Measurements from ENCODE around the gene RNF167. TPM values are rescaled to one million over a fixed set of nuclear protein-coding genes. Genes with fewer than 3 reads are reported as not detected.

The RNF167 gene
- polyA plus RNA-seq, 1 donor (not counting 4 experiments of a cell fraction or from before 2014, with no cell fraction given): 101 TPM

DNA sequence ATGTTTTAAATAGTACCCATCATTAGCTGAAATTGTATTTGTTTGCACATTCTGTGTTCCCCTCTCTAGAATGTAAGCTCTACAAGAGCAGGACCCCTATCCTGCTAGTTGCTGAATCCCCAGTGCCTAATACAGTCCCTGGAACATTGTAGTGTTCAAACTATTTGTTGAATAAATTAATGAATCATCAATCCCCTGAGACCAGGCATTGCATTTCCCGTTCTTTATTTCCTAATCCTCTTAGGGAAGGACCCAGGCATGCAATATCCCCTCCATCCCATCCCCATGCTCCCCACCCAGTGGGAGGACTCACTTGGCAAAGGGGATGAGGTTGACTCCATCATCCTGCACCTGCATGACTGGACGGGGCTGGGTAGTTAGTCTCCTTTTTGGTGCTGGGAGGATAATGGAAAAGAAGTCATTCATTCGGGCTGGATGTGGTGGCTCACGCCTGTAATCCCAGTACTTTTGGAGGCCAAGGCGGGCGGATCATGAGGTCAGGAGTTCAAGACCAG is 54.1 kb downstream of the RNF167 start:
- no peak overlapping the region for H3K4me2 ChIP-seq (ENCODE audit: control insufficient read depth, extremely low read depth, insufficient read depth, low read depth, low read length)
- peaks cover 1 to 6% of the 10 kb centered on the region in 2 experiments for H3K36me3 ChIP-seq (ENCODE audit: control insufficient read depth in 2 of 2, extremely low read depth in 1 of 2, insufficient read depth in 2 of 2, low read length in 2 of 2)
- H3K4me1 ChIP-seq (ENCODE audit: control insufficient read depth, extremely low read depth, insufficient read depth, low read length): peaks cover 7% of the 10 kb centered on the region
- DNase-seq (ENCODE audit: low read depth, low spot score) (no peak), FAIRE-seq (no peak)
- H3K4me3 ChIP-seq (ENCODE audit: control insufficient read depth in 2 of 3, extremely low read depth in 1 of 3, insufficient read depth in 2 of 3, low read depth in 1 of 3, low read length in 3 of 3): no peak overlapping the region
- peaks cover under 1% of the 10 kb centered on the region for H4K20me1 ChIP-seq (ENCODE audit: control insufficient read depth, extremely low read depth, insufficient read depth, low read length)
- peaks cover 13% of the 10 kb centered on the region for H3K79me2 ChIP-seq (ENCODE audit: control insufficient read depth, insufficient read depth, low read length)
- dilution Hi-C loops (cut with MboI; ENCODE audit: extremely low pct_ligation_motif_present, low sequenced_read_pairs): no loop called here
- no peak overlapping the region for H3K9ac ChIP-seq (ENCODE audit: control insufficient read depth, extremely low read depth, insufficient read depth, low read length)
- TF ChIP-seq, protein P1, sequence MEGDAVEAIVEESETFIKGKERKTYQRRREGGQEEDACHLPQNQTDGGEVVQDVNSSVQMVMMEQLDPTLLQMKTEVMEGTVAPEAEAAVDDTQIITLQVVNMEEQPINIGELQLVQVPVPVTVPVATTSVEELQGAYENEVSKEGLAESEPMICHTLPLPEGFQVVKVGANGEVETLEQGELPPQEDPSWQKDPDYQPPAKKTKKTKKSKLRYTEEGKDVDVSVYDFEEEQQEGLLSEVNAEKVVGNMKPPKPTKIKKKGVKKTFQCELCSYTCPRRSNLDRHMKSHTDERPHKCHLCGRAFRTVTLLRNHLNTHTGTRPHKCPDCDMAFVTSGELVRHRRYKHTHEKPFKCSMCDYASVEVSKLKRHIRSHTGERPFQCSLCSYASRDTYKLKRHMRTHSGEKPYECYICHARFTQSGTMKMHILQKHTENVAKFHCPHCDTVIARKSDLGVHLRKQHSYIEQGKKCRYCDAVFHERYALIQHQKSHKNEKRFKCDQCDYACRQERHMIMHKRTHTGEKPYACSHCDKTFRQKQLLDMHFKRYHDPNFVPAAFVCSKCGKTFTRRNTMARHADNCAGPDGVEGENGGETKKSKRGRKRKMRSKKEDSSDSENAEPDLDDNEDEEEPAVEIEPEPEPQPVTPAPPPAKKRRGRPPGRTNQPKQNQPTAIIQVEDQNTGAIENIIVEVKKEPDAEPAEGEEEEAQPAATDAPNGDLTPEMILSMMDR (optimal IDR thresholded peaks at IDR 0.05 in 1 of 3, IDR thresholded peaks at IDR 0.05 in 1 of 3, conservative IDR thresholded peaks at IDR 0.05 in 1 of 3; ENCODE audit: extremely low read depth in 1 of 3, insufficient read depth in 2 of 3, low read length in 3 of 3): no peak
- no peak for TF ChIP-seq EZH2 (IDR thresholded peaks at IDR 0.05; ENCODE audit: low read length)
- no peaks in the 10 kb centered on the region for H3K9me1 ChIP-seq (ENCODE audit: control insufficient read depth, extremely low read depth, insufficient read depth, low read length)
- H3K27me3 ChIP-seq (ENCODE audit: control insufficient read depth, extremely low read depth, insufficient read depth, low read length): no peaks in the 10 kb centered on the region
- no peaks in the 10 kb centered on the region for H3K9me3 ChIP-seq (ENCODE audit: control insufficient read depth, low read depth, low read length)
- no peak overlapping the region for H3K27ac ChIP-seq (ENCODE audit: control insufficient read depth, insufficient read depth, low read length)
- H2AFZ ChIP-seq (ENCODE audit: control insufficient read depth, low read length): no peak overlapping the region

Small RNAs within 50 kb of the gene (small RNA-seq; reads per million reads assigned to genes)
- gene MIR6864 (ENCODE audit: insufficient read length in 3 of 3, low read depth in 3 of 3, low replicate concordance in 1 of 3) (0 to 1.7 (median 0.07) reads per million in 3 experiments), gene MIR6865 (ENCODE audit: insufficient read length in 3 of 3, low read depth in 3 of 3, low replicate concordance in 1 of 3) (0 to 0.67 (median 0) reads per million in 3 experiments)

Other genes starting within 250 kb of the RNF167 start
- gene PELP1, start 236.1 kb upstream of the RNF167 start, polyA plus RNA-seq: 5.7 to 19.7 TPM (median 8.9 TPM) in 3 replicates
- 7.5 to 12.8 TPM (median 11.5 TPM) in 3 replicates for gene ARRB2, start 229.6 kb upstream of the RNF167 start, polyA plus RNA-seq
- gene MED11, start 208.8 kb upstream of the RNF167 start, polyA plus RNA-seq: 36.9 to 41.5 TPM (median 39.6 TPM) in 3 replicates
- gene ZMYND15, start 200.4 kb upstream of the RNF167 start, polyA plus RNA-seq: 0.14 to 0.31 TPM (median 0.25 TPM) in 3 replicates
- gene CXCL16, start 200.3 kb upstream of the RNF167 start, polyA plus RNA-seq: 12.8 to 15.8 TPM (median 15.7 TPM) in 3 replicates
- gene TM4SF5, start 168.4 kb upstream of the RNF167 start, polyA plus RNA-seq: not detected in 3 replicates
- 0.14 to 0.42 TPM in 2 of 3 replicates, not detected in the other for gene VMO1, start 153.9 kb upstream of the RNF167 start, polyA plus RNA-seq
- not detected in 3 replicates for gene GLTPD2, start 151.3 kb upstream of the RNF167 start, polyA plus RNA-seq
- 191 to 245 TPM (median 225 TPM) in 3 replicates for gene PSMB6, start 144.1 kb upstream of the RNF167 start, polyA plus RNA-seq
- gene PLD2, start 133.1 kb upstream of the RNF167 start, polyA plus RNA-seq: 27.9 to 48.6 TPM (median 33.3 TPM) in 3 replicates
- 82.8 to 101 TPM (median 93.7 TPM) in 3 replicates for gene MINK1, start 106.9 kb upstream of the RNF167 start, polyA plus RNA-seq
- gene C17orf107, start 40.7 kb upstream of the RNF167 start, polyA plus RNA-seq: 0.31 to 0.68 TPM (median 0.33 TPM) in 3 replicates
- gene CHRNE, start 37.2 kb upstream of the RNF167 start, polyA plus RNA-seq: 0.02 to 0.04 TPM in 2 of 3 replicates, not detected in the other
- gene GP1BA, start 8.0 kb upstream of the RNF167 start, polyA plus RNA-seq: not detected in 3 replicates
- 28.3 to 43.6 TPM (median 33.8 TPM) in 3 replicates for gene SLC25A11, start 222 bp upstream of the RNF167 start, polyA plus RNA-seq
- 1,029 to 1,579 TPM (median 1,435 TPM) in 3 replicates for gene PFN1, start 8.3 kb downstream of the RNF167 start, polyA plus RNA-seq
- gene ENO3, start 10.9 kb downstream of the RNF167 start, polyA plus RNA-seq: 1.8 to 3.1 TPM (median 2.4 TPM) in 3 replicates
- gene SPAG7, start 27.5 kb downstream of the RNF167 start, polyA plus RNA-seq: 65.6 to 73.7 TPM (median 65.7 TPM) in 3 replicates
- 8.5 to 14.3 TPM (median 10.4 TPM) in 3 replicates for gene CAMTA2, start 47.4 kb downstream of the RNF167 start, polyA plus RNA-seq
- gene INCA1, start 57.3 kb downstream of the RNF167 start, polyA plus RNA-seq: 0.21 to 0.39 TPM (median 0.26 TPM) in 3 replicates
- gene KIF1C, start 57.7 kb downstream of the RNF167 start, polyA plus RNA-seq: 85.3 to 93.7 TPM (median 91.1 TPM) in 3 replicates
- 0.16 to 0.21 TPM (median 0.21 TPM) in 3 replicates for gene SLC52A1, start 95.2 kb downstream of the RNF167 start, polyA plus RNA-seq
- 1.6 to 4.3 TPM (median 3.0 TPM) in 3 replicates for gene ZFP3, start 138.2 kb downstream of the RNF167 start, polyA plus RNA-seq
- 4.2 to 5.2 TPM (median 4.9 TPM) in 3 replicates for gene ZNF232, start 171.6 kb downstream of the RNF167 start, polyA plus RNA-seq
- gene USP6, start 175.8 kb downstream of the RNF167 start, polyA plus RNA-seq: not detected in 3 replicates

All from keratinocyte (primary cell).